Measurements from ENCODE around the gene LRP1B.

LRP1B gene

DNA sequence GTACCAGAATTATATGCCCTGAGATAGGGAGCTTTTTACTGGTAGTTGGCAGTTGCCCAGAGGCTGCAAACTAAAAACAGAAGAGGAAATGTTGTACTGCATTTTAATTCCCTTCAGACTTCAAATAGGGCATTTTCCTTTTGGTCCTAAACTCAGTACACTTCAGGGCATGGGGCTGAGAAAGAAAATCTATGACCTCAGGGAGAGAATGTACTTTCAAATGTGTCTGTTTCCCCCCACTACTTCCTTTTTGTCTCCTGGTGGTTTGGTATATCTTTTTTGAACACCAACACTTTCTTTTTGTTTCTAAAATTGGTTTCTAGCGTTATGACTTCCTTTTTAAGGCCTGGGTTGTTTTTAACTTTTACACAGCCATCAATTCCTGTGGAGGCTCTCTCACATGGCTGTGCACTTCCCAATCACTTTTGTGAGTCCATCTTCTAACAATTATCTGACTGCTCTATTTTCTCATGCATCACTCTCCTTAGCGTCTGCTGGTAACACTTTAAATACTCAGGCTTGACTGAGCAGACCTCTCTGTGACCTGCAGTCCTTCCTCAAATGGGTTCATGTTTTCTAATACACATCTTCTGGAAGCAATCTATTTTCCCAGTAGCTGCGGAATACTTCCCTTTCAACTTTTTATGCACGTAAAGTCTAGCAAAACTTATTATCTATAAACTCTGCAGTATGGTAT is 596.0 kb downstream of the LRP1B start:
- Histone ChIP-seq H4K20me1 (ENCODE audit: insufficient read depth, low read length) (no peaks in the 10 kb centered on the region), H3K4me2 (ENCODE audit: low read depth, low read length) (no peak overlapping the region), H3K9me3 (replicated peaks; ENCODE audit: insufficient read depth, low read length) (no peaks in the 10 kb centered on the region), H3K9me2 (replicated peaks; ENCODE audit: insufficient read depth, low read length) (no peaks in the 10 kb centered on the region), H3K4me1 (ENCODE audit: low read length) (no peaks in the 10 kb centered on the region), H3K79me2 (ENCODE audit: low read length) (no peaks in the 10 kb centered on the region), H3K4me3 (ENCODE audit: low read length) (no peak overlapping the region), H3K27me3 (replicated peaks; ENCODE audit: insufficient read depth, low read length) (no peaks in the 10 kb centered on the region), H2AFZ (ENCODE audit: low read length) (no peak overlapping the region), H3K36me3 (replicated peaks; ENCODE audit: insufficient read depth, low read length) (no peaks in the 10 kb centered on the region), H3K27ac (ENCODE audit: low read length) (no peak overlapping the region), H3F3A (ENCODE audit: insufficient read depth, low read length) (no peaks in the 10 kb centered on the region), H3K9ac (ENCODE audit: low read length) (no peak overlapping the region)
- DNase-seq: peak; percentile 23
- TF ChIP-seq, protein P1, sequence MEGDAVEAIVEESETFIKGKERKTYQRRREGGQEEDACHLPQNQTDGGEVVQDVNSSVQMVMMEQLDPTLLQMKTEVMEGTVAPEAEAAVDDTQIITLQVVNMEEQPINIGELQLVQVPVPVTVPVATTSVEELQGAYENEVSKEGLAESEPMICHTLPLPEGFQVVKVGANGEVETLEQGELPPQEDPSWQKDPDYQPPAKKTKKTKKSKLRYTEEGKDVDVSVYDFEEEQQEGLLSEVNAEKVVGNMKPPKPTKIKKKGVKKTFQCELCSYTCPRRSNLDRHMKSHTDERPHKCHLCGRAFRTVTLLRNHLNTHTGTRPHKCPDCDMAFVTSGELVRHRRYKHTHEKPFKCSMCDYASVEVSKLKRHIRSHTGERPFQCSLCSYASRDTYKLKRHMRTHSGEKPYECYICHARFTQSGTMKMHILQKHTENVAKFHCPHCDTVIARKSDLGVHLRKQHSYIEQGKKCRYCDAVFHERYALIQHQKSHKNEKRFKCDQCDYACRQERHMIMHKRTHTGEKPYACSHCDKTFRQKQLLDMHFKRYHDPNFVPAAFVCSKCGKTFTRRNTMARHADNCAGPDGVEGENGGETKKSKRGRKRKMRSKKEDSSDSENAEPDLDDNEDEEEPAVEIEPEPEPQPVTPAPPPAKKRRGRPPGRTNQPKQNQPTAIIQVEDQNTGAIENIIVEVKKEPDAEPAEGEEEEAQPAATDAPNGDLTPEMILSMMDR (IDR thresholded peaks at IDR 0.05; ENCODE audit: low read length): no peak
- TF ChIP-seq EZH2 (optimal IDR thresholded peaks at IDR 0.05; ENCODE audit: low read depth, low read length): no peak
- TF ChIP-seq EZH2phosphoT487 (IDR thresholded peaks at IDR 0.05; ENCODE audit: low read length): no peak

DNA sequence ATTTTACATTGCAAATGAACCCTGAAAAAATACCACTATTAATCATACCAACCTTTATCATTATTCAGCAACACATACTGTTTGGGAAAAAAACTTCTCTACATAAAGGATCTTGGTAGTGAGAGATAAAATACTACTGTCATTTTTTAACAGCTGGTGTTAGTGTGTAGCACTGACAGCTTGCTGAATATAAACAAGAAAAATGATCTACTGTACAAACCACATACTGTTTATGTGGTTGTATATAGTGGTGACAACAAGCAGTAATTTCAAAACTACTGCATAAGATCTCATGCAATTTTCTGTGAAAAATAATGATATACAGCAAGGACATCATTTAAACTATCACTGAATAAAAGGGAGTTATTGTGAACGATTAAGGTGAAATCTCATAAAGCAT is 601.2 kb downstream of the LRP1B start:
- H3K4me2 ChIP-seq (ENCODE audit: low read depth, low read length): no peak overlapping the region
- no peaks in the 10 kb centered on the region for H3K9me2 ChIP-seq (replicated peaks; ENCODE audit: insufficient read depth, low read length)
- H4K20me1 ChIP-seq (ENCODE audit: insufficient read depth, low read length): no peaks in the 10 kb centered on the region
- TF ChIP-seq EZH2 (optimal IDR thresholded peaks at IDR 0.05; ENCODE audit: low read depth, low read length) (no peak), EZH2phosphoT487 (IDR thresholded peaks at IDR 0.05; ENCODE audit: low read length) (no peak)
- TF ChIP-seq, protein P1 (IDR thresholded peaks at IDR 0.05; ENCODE audit: low read length): no peak
- DNase-seq: no peak
- no peaks in the 10 kb centered on the region for H3K27me3 ChIP-seq (replicated peaks; ENCODE audit: insufficient read depth, low read length)
- no peak overlapping the region for H3K9ac ChIP-seq (ENCODE audit: low read length)
- H3K36me3 ChIP-seq (replicated peaks; ENCODE audit: insufficient read depth, low read length): no peaks in the 10 kb centered on the region
- H3K27ac ChIP-seq (ENCODE audit: low read length): no peak overlapping the region
- no peak overlapping the region for H3K4me3 ChIP-seq (ENCODE audit: low read length)
- H3K79me2 ChIP-seq (ENCODE audit: low read length): no peaks in the 10 kb centered on the region
- H3F3A ChIP-seq (ENCODE audit: insufficient read depth, low read length): no peaks in the 10 kb centered on the region
- H3K9me3 ChIP-seq (replicated peaks; ENCODE audit: insufficient read depth, low read length): no peaks in the 10 kb centered on the region
- H2AFZ ChIP-seq (ENCODE audit: low read length): no peak overlapping the region
- no peaks in the 10 kb centered on the region for H3K4me1 ChIP-seq (ENCODE audit: low read length)

DNA sequence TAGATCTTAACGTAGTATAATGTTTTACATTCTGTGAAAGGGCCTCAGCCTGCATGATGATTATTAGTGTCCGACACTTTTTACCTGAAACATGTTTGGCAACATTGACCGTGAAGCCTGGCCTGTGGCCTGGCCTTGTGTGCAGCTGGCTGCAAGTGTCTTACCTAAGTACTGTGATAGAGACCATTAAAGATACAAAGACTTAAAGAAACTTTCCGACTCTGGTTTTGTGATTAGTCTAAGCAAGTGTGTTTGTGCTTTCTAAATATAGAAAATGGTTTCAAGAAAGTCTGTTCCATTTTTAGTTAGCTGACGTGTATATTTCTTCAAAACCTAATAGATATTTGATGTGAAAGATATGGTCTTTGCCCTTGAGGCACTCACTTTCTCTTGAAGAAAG is 601.8 kb downstream of the LRP1B start:
- no peak overlapping the region for H3K27ac ChIP-seq (ENCODE audit: low read length)
- H3F3A ChIP-seq (ENCODE audit: insufficient read depth, low read length): no peaks in the 10 kb centered on the region
- H3K4me3 ChIP-seq (ENCODE audit: low read length): no peak overlapping the region
- no peaks in the 10 kb centered on the region for H3K9me3 ChIP-seq (replicated peaks; ENCODE audit: insufficient read depth, low read length)
- TF ChIP-seq EZH2 (optimal IDR thresholded peaks at IDR 0.05; ENCODE audit: low read depth, low read length): no peak
- no peak overlapping the region for H2AFZ ChIP-seq (ENCODE audit: low read length)
- no peaks in the 10 kb centered on the region for H3K36me3 ChIP-seq (replicated peaks; ENCODE audit: insufficient read depth, low read length)
- no peaks in the 10 kb centered on the region for H3K79me2 ChIP-seq (ENCODE audit: low read length)
- no peaks in the 10 kb centered on the region for H3K4me1 ChIP-seq (ENCODE audit: low read length)
- H4K20me1 ChIP-seq (ENCODE audit: insufficient read depth, low read length): no peaks in the 10 kb centered on the region
- no peak overlapping the region for H3K9ac ChIP-seq (ENCODE audit: low read length)
- no peaks in the 10 kb centered on the region for H3K27me3 ChIP-seq (replicated peaks; ENCODE audit: insufficient read depth, low read length)
- H3K9me2 ChIP-seq (replicated peaks; ENCODE audit: insufficient read depth, low read length): no peaks in the 10 kb centered on the region
- DNase-seq: peak; percentile 56
- H3K4me2 ChIP-seq (ENCODE audit: low read depth, low read length): 0 out of 2 replicates have a peak overlapping the region, but pooled peaks have one; percentile 1

DNA sequence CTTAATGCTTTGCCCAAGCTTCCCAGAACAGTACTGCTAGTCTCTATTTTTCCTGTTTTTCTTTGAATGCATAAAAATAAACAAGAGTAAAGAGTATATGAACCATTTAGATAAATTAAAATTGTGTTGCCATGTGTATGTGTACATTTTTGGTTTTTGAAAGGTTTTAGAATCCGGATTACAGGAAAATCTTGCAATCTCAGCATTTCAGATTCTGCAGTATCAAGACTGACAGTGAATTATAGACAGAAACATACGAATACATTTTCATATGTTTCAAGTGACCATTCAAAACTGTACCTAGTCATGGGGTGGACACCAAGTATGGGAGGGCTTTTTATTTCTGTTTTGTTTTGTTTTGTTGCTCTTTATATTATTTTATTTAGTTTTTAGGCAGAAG is 604.1 kb downstream of the LRP1B start:
- Histone ChIP-seq H3K27me3 (replicated peaks; ENCODE audit: insufficient read depth, low read length) (no peaks in the 10 kb centered on the region), H3K9ac (ENCODE audit: low read length) (no peak overlapping the region), H3K9me3 (replicated peaks; ENCODE audit: insufficient read depth, low read length) (no peaks in the 10 kb centered on the region), H4K20me1 (ENCODE audit: insufficient read depth, low read length) (no peaks in the 10 kb centered on the region), H3K27ac (ENCODE audit: low read length) (no peak overlapping the region), H3K79me2 (ENCODE audit: low read length) (no peaks in the 10 kb centered on the region), H3F3A (ENCODE audit: insufficient read depth, low read length) (no peaks in the 10 kb centered on the region), H3K4me2 (ENCODE audit: low read depth, low read length) (no peak overlapping the region), H3K4me1 (ENCODE audit: low read length) (no peaks in the 10 kb centered on the region), H3K9me2 (replicated peaks; ENCODE audit: insufficient read depth, low read length) (no peaks in the 10 kb centered on the region), H3K36me3 (replicated peaks; ENCODE audit: insufficient read depth, low read length) (no peaks in the 10 kb centered on the region), H3K4me3 (ENCODE audit: low read length) (no peak overlapping the region), H2AFZ (ENCODE audit: low read length) (no peak overlapping the region)
- TF ChIP-seq EZH2phosphoT487 (IDR thresholded peaks at IDR 0.05; ENCODE audit: low read length) (no peak), EZH2 (optimal IDR thresholded peaks at IDR 0.05; ENCODE audit: low read depth, low read length) (no peak)
- TF ChIP-seq, protein P1 (IDR thresholded peaks at IDR 0.05; ENCODE audit: low read length): no peak
- no peak for DNase-seq
